Suprapubic skin (tissue), 4 donors: Measurements from ENCODE around the gene TBX10. TPM values are rescaled to one million over a fixed set of nuclear protein-coding genes. Genes with fewer than 3 reads are reported as not detected.

Source experiments
- DNase-seq, 2 donors: peaks; one replicate each; pipeline ENCODE4 v3.0.0-alpha.2; 2019; ENCODE audit warnings: low spot score in 2 of 2
- H3K27ac ChIP-seq: fragments of 200-600 bp; sonication (generic); one replicate; pipeline ENCODE4 v1.5.1; 2019
- H3K27me3 ChIP-seq: fragments of 200-600 bp; sonication (generic); one replicate; pipeline ENCODE4 v1.5.1; 2019
- H3K36me3 ChIP-seq: fragments of 200-600 bp; sonication (generic); one replicate; pipeline ENCODE4 v1.5.1; 2019
- H3K4me1 ChIP-seq: fragments of 200-600 bp; sonication (generic); one replicate; pipeline ENCODE4 v1.5.1; 2019
- H3K4me3 ChIP-seq: fragments of 200-600 bp; sonication (generic); one replicate; pipeline ENCODE4 v1.5.1; 2019; ENCODE audit warnings: mild to moderate bottlenecking
- H3K9me3 ChIP-seq: fragments of 200-600 bp; sonication (generic); one replicate; pipeline ENCODE4 v1.5.1; 2019
- EP300 ChIP-seq: sonication (generic); formaldehyde crosslinking; IDR thresholded peaks from one replicate; pipeline ENCODE4 v1.6.1; 2017; ENCODE audit warnings: antibody characterized with exemption
- POLR2A ChIP-seq, 2 donors: fragments of 450-650 bp; IDR thresholded peaks; one replicate each; pipeline ENCODE4 v1.6.1; 2017; ENCODE audit warnings: antibody characterized with exemption in 2 of 2, mild to moderate bottlenecking in 2 of 2, moderate library complexity in 2 of 2
- POLR2AphosphoS5 ChIP-seq, 3 donors: sonication (generic); formaldehyde crosslinking; IDR thresholded peaks; one replicate each; pipeline ENCODE4 v1.6.1; 2017; ENCODE audit warnings: antibody characterized with exemption in 3 of 3
- WGBS: methylation state at CpG from one replicate; pipeline ENCODE4 v1.1.5; 2018; 5-methylcytosine and 5-hydroxymethylcytosine counted together
- total RNA-seq, 4 donors: library from RNA; depleted of rRNA; stranded (reverse); fragments of >200 nt; gene quantifications; one replicate each; pipeline ENCODE4 v1.1.0, GENCODE V29; 2016
- TF ChIP-seq, protein P1 (sequence below), 2 donors: fragments of 200-600 bp in 1 of 2; fragments of 450-650 bp in 1 of 2; sonication (generic) in 1 of 2; IDR thresholded peaks; one replicate each; pipeline ENCODE4 v1.5.1; 2016 to 2019; ENCODE audit warnings: antibody characterized with exemption in 2 of 2, mild to moderate bottlenecking in 1 of 2, moderate library complexity in 1 of 2

The TBX10 gene
- total RNA-seq, 4 donors from 2014 or later, result not detected

DNA sequence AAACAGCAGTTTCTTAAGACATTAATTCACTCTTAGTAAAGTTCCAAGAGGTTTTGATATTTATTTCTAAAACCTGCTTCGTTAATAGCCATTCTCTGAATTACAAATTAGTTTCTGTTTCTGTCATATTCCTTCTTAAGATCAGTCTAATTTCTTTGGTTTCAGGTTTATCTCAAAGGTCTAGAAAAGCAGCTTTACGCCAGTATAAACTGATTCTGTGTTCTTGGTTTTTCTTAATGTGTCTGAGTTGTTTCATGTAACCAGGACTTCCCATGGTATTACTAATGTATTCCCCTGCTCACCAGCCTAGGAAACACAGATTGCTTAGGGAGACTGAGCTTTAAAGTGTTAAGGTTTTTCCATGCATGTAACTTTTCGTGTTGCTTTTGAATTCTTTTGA is 17.7 kb upstream of the TBX10 start:
- H3K9me3 ChIP-seq, result no peaks in the 10 kb centered on the region
- no peak for TF ChIP-seq POLR2A (IDR thresholded peaks at IDR 0.05)
- TF ChIP-seq POLR2AphosphoS5 (IDR thresholded peaks at IDR 0.05), result no peak
- TF ChIP-seq, protein P1, sequence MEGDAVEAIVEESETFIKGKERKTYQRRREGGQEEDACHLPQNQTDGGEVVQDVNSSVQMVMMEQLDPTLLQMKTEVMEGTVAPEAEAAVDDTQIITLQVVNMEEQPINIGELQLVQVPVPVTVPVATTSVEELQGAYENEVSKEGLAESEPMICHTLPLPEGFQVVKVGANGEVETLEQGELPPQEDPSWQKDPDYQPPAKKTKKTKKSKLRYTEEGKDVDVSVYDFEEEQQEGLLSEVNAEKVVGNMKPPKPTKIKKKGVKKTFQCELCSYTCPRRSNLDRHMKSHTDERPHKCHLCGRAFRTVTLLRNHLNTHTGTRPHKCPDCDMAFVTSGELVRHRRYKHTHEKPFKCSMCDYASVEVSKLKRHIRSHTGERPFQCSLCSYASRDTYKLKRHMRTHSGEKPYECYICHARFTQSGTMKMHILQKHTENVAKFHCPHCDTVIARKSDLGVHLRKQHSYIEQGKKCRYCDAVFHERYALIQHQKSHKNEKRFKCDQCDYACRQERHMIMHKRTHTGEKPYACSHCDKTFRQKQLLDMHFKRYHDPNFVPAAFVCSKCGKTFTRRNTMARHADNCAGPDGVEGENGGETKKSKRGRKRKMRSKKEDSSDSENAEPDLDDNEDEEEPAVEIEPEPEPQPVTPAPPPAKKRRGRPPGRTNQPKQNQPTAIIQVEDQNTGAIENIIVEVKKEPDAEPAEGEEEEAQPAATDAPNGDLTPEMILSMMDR (IDR thresholded peaks at IDR 0.05), result no peak
- TF ChIP-seq EP300, result no peak
- no peaks in the 10 kb centered on the region for H3K36me3 ChIP-seq
- H3K4me3 ChIP-seq, result no peak overlapping the region
- WGBS, result 30% methylated on average over 3 of the region's 3 CpGs
- H3K4me1 ChIP-seq, result peaks cover 27% of the 10 kb centered on the region
- H3K27ac ChIP-seq, result no peak overlapping the region
- no peaks in the 10 kb centered on the region for H3K27me3 ChIP-seq
- no peak for DNase-seq

DNA sequence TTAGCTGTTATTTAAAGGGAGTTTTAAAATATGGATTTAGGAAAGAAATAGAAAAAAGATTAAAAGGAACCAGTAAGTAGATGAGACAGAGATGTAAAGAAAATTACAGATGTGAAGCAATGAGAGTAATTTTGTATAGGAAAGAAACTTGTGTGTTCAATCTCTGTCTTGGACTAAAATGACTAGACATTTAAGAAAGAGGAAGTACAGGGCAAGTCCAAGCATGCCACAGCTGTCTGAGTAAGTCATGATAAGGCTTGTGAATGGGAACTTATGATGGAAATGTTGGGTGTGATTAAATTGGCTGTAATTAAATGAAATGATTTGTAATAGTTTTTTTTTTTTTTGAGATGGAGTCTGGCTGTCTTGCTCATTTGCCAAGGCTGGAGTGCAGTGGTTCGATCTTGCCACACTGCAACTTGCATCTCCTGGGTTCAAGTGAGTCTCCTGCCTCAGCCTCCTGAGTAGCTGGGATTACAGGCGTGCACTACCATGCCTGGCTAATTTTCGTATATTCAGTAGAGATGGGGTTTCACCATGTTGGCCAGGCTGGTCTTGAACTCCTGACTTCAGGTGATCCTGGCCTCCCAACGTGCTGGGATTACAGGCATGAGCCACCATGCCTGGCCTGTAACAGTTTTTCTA is 16.8 kb upstream of the TBX10 start:
- DNase-seq, result no peak
- TF ChIP-seq, protein P1 (IDR thresholded peaks at IDR 0.05), result no peak
- TF ChIP-seq EP300 (no peak), POLR2A (IDR thresholded peaks at IDR 0.05) (no peak), POLR2AphosphoS5 (IDR thresholded peaks at IDR 0.05) (no peak)
- 49% methylated on average over 4 of the region's 4 CpGs for WGBS

DNA sequence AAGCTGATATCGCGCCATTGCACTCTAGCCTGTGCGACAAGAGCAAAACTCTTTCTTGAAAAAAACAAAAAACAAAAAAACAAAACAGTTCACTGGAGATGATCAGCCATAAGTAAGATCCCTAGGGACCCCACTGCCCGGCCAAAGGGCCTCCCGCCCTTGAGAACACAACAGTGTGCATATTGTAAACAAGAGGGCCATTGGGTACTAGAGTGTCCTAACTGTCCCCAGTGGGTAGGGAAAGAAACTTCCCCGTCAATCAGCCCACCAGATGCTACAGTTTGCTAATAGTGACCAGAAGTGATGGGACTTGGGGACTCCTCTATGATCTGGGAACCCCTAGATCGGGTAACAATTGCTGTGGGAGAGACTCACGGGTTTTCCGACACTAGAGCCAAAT is 14.7 kb upstream of the TBX10 start:
- H3K4me3 ChIP-seq, result no peak overlapping the region
- H3K9me3 ChIP-seq, result no peaks in the 10 kb centered on the region
- peaks cover 26% of the 10 kb centered on the region for H3K4me1 ChIP-seq
- no peak overlapping the region for H3K27ac ChIP-seq
- peaks cover 7% of the 10 kb centered on the region for H3K27me3 ChIP-seq
- TF ChIP-seq POLR2A (IDR thresholded peaks at IDR 0.05) (no peak), EP300 (no peak), POLR2AphosphoS5 (IDR thresholded peaks at IDR 0.05) (no peak)
- TF ChIP-seq, protein P1 (IDR thresholded peaks at IDR 0.05), result no peak
- 73% methylated on average over 9 of the region's 9 CpGs for WGBS
- no peaks in the 10 kb centered on the region for H3K36me3 ChIP-seq
- peak in 1 of 2 donors; percentile 45 for DNase-seq

More for the DNA sequence above, 16.8 kb upstream of the TBX10 start:
- Histone ChIP-seq H3K4me3 (no peak overlapping the region), H3K36me3 (no peaks in the 10 kb centered on the region), H3K9me3 (no peaks in the 10 kb centered on the region), H3K27me3 (no peaks in the 10 kb centered on the region), H3K27ac (no peak overlapping the region), H3K4me1 (peaks cover 27% of the 10 kb centered on the region)

DNA sequence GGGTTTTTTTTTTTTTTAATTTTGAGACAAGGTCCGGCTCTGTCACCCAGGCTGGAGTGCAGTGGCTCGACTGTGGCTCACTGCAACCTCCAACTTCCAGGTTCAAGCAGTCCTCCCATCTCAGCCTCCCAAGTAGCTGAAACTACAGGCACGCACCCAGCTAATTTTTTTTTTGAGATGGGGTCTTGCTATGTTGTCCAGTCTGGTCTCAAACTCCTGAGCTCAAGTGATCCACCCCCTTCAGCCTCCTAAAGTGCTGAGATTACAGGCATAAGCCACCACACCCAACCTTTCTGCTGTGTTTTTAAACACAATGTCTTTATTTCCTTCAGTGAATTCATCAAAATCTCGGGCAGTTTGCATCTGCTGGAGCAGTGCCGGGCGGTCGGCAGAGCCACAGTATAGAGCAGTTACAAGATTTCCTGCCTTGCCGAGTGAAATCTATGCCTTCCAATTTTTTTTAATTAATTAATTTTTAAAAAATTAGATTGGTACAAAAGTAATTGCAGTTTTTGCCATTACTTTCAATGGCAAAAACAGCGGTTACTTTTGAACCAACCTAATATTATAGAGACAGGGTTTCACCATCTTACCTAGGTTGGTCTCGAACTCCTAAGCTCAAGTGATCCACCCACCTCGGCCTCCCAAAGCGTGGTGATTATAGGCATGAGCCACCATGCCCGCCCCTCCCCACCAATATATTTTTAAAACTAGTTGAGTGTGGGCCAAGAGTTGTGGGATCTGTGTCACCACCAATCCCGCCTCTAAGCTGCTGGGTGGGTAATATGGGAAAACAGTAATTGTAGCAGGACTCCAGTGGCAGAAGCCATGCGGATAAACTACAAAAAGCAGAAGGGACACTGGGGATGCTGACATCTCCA is 13.6 kb upstream of the TBX10 start:
- no peaks in the 10 kb centered on the region for H3K9me3 ChIP-seq
- H3K4me1 ChIP-seq, result peaks cover 18% of the 10 kb centered on the region
- no peaks in the 10 kb centered on the region for H3K36me3 ChIP-seq
- TF ChIP-seq, protein P1 (IDR thresholded peaks at IDR 0.05), result no peak
- TF ChIP-seq EP300 (no peak), POLR2AphosphoS5 (IDR thresholded peaks at IDR 0.05) (no peak), POLR2A (IDR thresholded peaks at IDR 0.05) (no peak)
- H3K27me3 ChIP-seq, result peaks cover 11% of the 10 kb centered on the region
- H3K27ac ChIP-seq, result no peak overlapping the region
- no peak overlapping the region for H3K4me3 ChIP-seq
- 81% methylated on average over 14 of the region's 15 CpGs for WGBS
- DNase-seq, result peak in 1 of 2 donors; percentile 65
